ENCODE results near the gene SDR9C7.

- TF ChIP-seq REST (IDR thresholded peaks at IDR 0.05; ENCODE audit: unreplicated experiment) (no peak), CTCF (conservative IDR thresholded peaks at IDR 0.05; ENCODE audit: low read depth in 2 of 2) (no peak)
Measured at GRCh38 chr12:56931474-56931978, 2.7 kb downstream of the SDR9C7 start.
